Thoracic aorta (tissue), 2 donors: ENCODE data around the gene SPINK4. TPM values are rescaled to one million over a fixed set of nuclear protein-coding genes. Genes with fewer than 3 reads are reported as not detected.

Experiments
- ATAC-seq: fragments of 150-250 bp; one replicate; pipeline ENCODE4 v1.8.0; 2017; ENCODE audit warnings: low read depth; ENCODE audit not compliant: insufficient number of reproducible peaks, low FRiP score
- DNase-seq: peaks from one replicate; pipeline ENCODE4 v3.0.0-alpha.2; 2020; ENCODE audit warnings: low spot score
- H3K27ac ChIP-seq, 2 donors: fragments of 200-600 bp; sonication (generic); 1 replicate in 1 of 2; 2 replicates in 1 of 2; pipeline ENCODE4 v1.5.1; 2016; ENCODE audit warnings: mild to moderate bottlenecking in 2 of 2, moderate library complexity in 2 of 2
- H3K27me3 ChIP-seq: fragments of 200-600 bp; sonication (generic); replicated peaks from 2 replicates; pipeline ENCODE4 v1.6.0; 2016; ENCODE audit warnings: mild to moderate bottlenecking; ENCODE audit not compliant: insufficient read depth
- H3K36me3 ChIP-seq: fragments of 200-600 bp; sonication (generic); one replicate; pipeline ENCODE4 v1.5.1; 2016
- H3K4me1 ChIP-seq, 2 donors: fragments of 200-600 bp; sonication (generic); 1 replicate in 1 of 2; 2 replicates in 1 of 2; pipeline versions ENCODE4 v1.5.1 to v1.6.0; 2016; ENCODE audit warnings: low read depth in 2 of 2, mild to moderate bottlenecking in 1 of 2; ENCODE audit not compliant: control insufficient read depth in 1 of 2
- H3K4me3 ChIP-seq: fragments of 200-600 bp; sonication (generic); 2 replicates; pipeline ENCODE4 v1.5.1; 2016; ENCODE audit warnings: mild to moderate bottlenecking
- H3K9me3 ChIP-seq: fragments of 200-600 bp; sonication (generic); 2 replicates; pipeline ENCODE4 v1.5.1; 2016
- CTCF ChIP-seq: fragments of 200-600 bp; sonication (generic); IDR thresholded peaks from one replicate; pipeline ENCODE4 v1.5.1; 2019; ENCODE audit warnings: antibody characterized with exemption
- total RNA-seq, 2 donors: library from RNA; depleted of rRNA; stranded (reverse); fragments of >200 nt; gene quantifications; one replicate each; pipeline versions ENCODE4 v1.1.0 to v1.2.3, GENCODE V29; 2016

Gene SPINK4
- total RNA-seq, 2 donors from 2014 or later: not detected

- DNase-seq (no peak), ATAC-seq (no peak)
- Histone ChIP-seq H3K27ac (no peak overlapping the region), H3K4me3 (no peak overlapping the region), H3K4me1 (peaks cover 0 to 4% of the 10 kb centered on the region in 2 donors), H3K9me3 (no peaks in the 10 kb centered on the region), H3K27me3 (no peaks in the 10 kb centered on the region), H3K36me3 (no peaks in the 10 kb centered on the region)
- TF ChIP-seq CTCF: no peak
Measured at GRCh38 chr9:33234511-33235467, 5.2 kb upstream of the SPINK4 start.

GRCh38 chr9:33236571-33236970 is 3.4 kb upstream of the SPINK4 start:
- H3K27me3 ChIP-seq: no peaks in the 10 kb centered on the region
- peaks cover 0 to 9% of the 10 kb centered on the region in 2 donors for H3K4me1 ChIP-seq
- ATAC-seq (no peak), DNase-seq (no peak)
- no peak overlapping the region for H3K27ac ChIP-seq
- no peaks in the 10 kb centered on the region for H3K9me3 ChIP-seq
- H3K4me3 ChIP-seq: no peak overlapping the region
- no peaks in the 10 kb centered on the region for H3K36me3 ChIP-seq
- no peak for TF ChIP-seq CTCF

GRCh38 chr9:33241298-33241697 is 1.3 kb downstream of the SPINK4 start:
- no peak for TF ChIP-seq CTCF
- no peak for ATAC-seq
- Histone ChIP-seq H3K9me3 (no peaks in the 10 kb centered on the region), H3K4me3 (no peak overlapping the region), H3K27me3 (no peaks in the 10 kb centered on the region), H3K36me3 (no peaks in the 10 kb centered on the region), H3K27ac (no peak overlapping the region), H3K4me1 (peaks cover 0 to 9% of the 10 kb centered on the region in 2 donors)
- DNase-seq: no peak

GRCh38 chr9:33242609-33243134 is 2.7 kb downstream of the SPINK4 start:
- no peaks in the 10 kb centered on the region for H3K27me3 ChIP-seq
- no peaks in the 10 kb centered on the region for H3K9me3 ChIP-seq
- H3K36me3 ChIP-seq: no peaks in the 10 kb centered on the region
- no peak for TF ChIP-seq CTCF
- ATAC-seq (no peak), DNase-seq (no peak)
- H3K4me1 ChIP-seq: peaks cover 0 to 9% of the 10 kb centered on the region in 2 donors
- H3K4me3 ChIP-seq: no peak overlapping the region
- H3K27ac ChIP-seq: no peak overlapping the region

- Histone ChIP-seq H3K9me3 (no peaks in the 10 kb centered on the region), H3K4me1 (peaks cover 0 to 9% of the 10 kb centered on the region in 2 donors), H3K36me3 (no peaks in the 10 kb centered on the region), H3K27ac (no peak overlapping the region), H3K4me3 (no peak overlapping the region), H3K27me3 (no peaks in the 10 kb centered on the region)
- TF ChIP-seq CTCF: no peak
- DNase-seq: no peak
- no peak for ATAC-seq
Measured at GRCh38 chr9:33244137-33244784, 4.3 kb downstream of the SPINK4 start.
